Aorta (tissue), 5 donors: Measurements from ENCODE around the gene TBC1D22A. TPM values are rescaled to one million over a fixed set of nuclear protein-coding genes. Genes with fewer than 3 reads are reported as not detected.
A peak's percentile ranks its signal among the peaks of the same experiment; 100 is the strongest.

ENCODE experiments used
- ATAC-seq: fragments of 200-7000 bp; cut with Tn5 transposase; one replicate; pipeline ENCODE4 v1.9.1; 2022; ENCODE audit warnings: moderate library complexity; ENCODE audit not compliant: low FRiP score
- DNase-seq, 2 donors: peaks; one replicate each; pipeline ENCODE4 v3.0.0-alpha.2; 2020
- H3K27ac ChIP-seq, 2 donors: one replicate each; pipeline ENCODE4 v1.5.1; 2013; ENCODE audit warnings: low read length in 2 of 2, mild to moderate bottlenecking in 2 of 2, moderate library complexity in 2 of 2, control low read depth in 1 of 2, inconsistent platforms in 1 of 2, low read depth in 1 of 2
- H3K27me3 ChIP-seq, 2 donors: one replicate each; pipeline ENCODE4 v1.6.1; 2013; ENCODE audit warnings: control low read depth in 1 of 2, low read length in 1 of 2, mild to moderate bottlenecking in 1 of 2, moderate library complexity in 1 of 2; ENCODE audit not compliant: insufficient read depth in 2 of 2, control insufficient read depth in 1 of 2
- H3K36me3 ChIP-seq, 2 donors: one replicate each; pipeline ENCODE4 v1.6.1; 2013; ENCODE audit warnings: control low read depth in 1 of 2, low read length in 1 of 2, mild to moderate bottlenecking in 1 of 2; ENCODE audit not compliant: insufficient read depth in 2 of 2, control insufficient read depth in 1 of 2
- H3K4me1 ChIP-seq, 2 donors: one replicate each; pipeline ENCODE4 v1.6.1; 2013; ENCODE audit warnings: low read length in 2 of 2, control low read depth in 1 of 2, mild to moderate bottlenecking in 1 of 2, moderate library complexity in 1 of 2; ENCODE audit not compliant: insufficient read depth in 2 of 2, control insufficient read depth in 1 of 2
- H3K4me3 ChIP-seq, 2 donors: one replicate each; pipeline ENCODE4 v1.5.1; 2013; ENCODE audit warnings: low read length in 2 of 2, control low read depth in 1 of 2, mild to moderate bottlenecking in 1 of 2
- H3K9me3 ChIP-seq: one replicate; pipeline ENCODE4 v1.6.1; 2013; ENCODE audit warnings: mild to moderate bottlenecking, low read length; ENCODE audit not compliant: control insufficient read depth
- WGBS, 2 donors: extraction: QIAGEN DNeasy Blood & Tissue Kit; methylation state at CpG; one replicate each; pipeline ENCODE4 v1.1.7; 2013; 5-methylcytosine and 5-hydroxymethylcytosine counted together
- intact Hi-C, 2 donors: fragments of 100-400 bp; cut with DNase I; formaldehyde crosslinking; loops; one replicate each; pipeline versions ENCODE4 v1.14.2 to v1.15.0; 2022
- polyA plus RNA-seq, 2 donors: library from polyadenylated mRNA; stranded (reverse); fragments of 200-250 nt; gene quantifications; one replicate each; pipeline ENCODE4 v1.2.3, GENCODE V29; 2013
- total RNA-seq, 2 donors: library from RNA; stranded (reverse); fragmentation: NEBNext Ultra II Directional; extraction: Animal tissue kit (Norgen Biotek cat#: 25700); gene quantifications; one replicate each; pipeline ENCODE4 v1.2.1, GENCODE V29; 2021
- donor health status: healthy with polysubstance abuse.
- donor health status: Bipolar disorder and iron deficiency.
- donor health status: DM: no; HTN: no; CAD: no.
- donor health status: DM: no; HTN: no; CAD: no.
- donor health status: DM: yes; HTN: yes; CAD: no.

TBC1D22A gene
- total and polyA plus RNA-seq, 4 donors = 10.8 to 37.1 (median 17.9) TPM

DNA sequence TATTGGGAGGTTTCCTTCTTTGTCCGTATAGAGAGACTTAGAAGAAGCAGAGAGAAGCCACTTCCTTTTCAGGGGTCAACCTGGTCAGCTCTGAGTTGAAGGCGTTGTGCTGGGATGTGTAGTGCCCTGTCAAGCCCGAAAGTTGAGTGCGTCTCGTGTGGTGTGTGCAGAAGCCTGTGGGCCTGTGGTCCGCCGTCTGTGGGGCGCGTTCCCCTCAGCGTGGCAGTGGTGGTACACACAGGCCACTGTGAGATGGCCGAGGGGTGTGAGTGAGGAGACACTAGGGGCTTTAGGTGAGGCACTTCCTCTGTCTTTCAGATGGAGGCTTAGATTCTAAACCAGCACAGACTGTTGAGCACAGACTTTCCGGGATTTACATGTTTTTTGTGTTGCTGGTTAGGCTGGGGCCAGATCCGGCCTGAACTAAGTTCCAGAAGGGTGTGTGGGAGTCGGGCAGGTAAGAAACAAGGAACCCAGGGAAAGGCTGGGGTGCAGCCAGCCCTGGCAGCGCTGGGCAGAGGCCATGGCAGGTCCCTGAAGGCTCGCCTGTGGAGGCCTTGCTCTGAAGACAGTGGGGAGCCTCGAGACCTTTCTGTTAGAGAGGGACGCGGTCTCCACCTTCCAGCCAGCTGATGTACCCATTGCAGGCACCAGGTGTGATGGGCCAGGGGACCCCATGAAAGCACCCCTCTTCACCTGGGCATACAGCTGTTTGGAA, 194.2 kb downstream of the TBC1D22A start:
- DNase-seq = peak in 1 of 2 donors; percentile 66

DNA sequence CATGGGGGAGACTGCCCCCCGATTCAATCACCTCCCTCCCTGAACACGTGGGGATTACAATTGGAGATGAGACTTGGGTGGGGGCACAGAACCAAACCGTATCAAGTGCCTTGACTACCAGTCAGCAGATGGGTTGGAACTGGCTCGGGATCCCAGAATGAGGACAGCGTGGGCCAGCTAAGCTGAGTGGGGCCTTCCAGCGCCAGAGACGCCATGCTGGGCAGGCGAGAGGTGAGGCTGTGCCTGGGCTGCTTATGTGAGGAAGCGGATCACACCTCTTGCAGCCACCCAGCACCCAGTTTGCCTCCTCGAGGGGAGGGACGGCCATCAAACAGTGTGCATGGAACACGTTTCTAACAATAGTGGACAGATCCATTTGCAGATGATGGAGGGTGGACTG, 195.1 kb downstream of the TBC1D22A start:
- Histone ChIP-seq H3K27me3 (no peaks in the 10 kb centered on the region), H3K4me1 (no peaks in the 10 kb centered on the region), H3K36me3 (no peaks in the 10 kb centered on the region), H3K4me3 (no peak overlapping the region), H3K27ac (no peak overlapping the region), H3K9me3 (no peaks in the 10 kb centered on the region)
- DNase-seq = peak in 1 of 2 donors; percentile 45
- ATAC-seq = no peak
- intact Hi-C loops = no loop called here
- WGBS, 2 donors = 92 to 96% methylated on average over 12 of the region's 12 CpGs

More for the DNA sequence above, 194.2 kb downstream of the TBC1D22A start:
- Histone ChIP-seq H3K4me3 (no peak overlapping the region), H3K4me1 (no peaks in the 10 kb centered on the region), H3K27ac (no peak overlapping the region), H3K9me3 (no peaks in the 10 kb centered on the region), H3K36me3 (no peaks in the 10 kb centered on the region), H3K27me3 (no peaks in the 10 kb centered on the region)
- ATAC-seq = no peak
- intact Hi-C loops = no loop called here
- WGBS, 2 donors = 94 to 96% methylated on average over 19 of the region's 19 CpGs

DNA sequence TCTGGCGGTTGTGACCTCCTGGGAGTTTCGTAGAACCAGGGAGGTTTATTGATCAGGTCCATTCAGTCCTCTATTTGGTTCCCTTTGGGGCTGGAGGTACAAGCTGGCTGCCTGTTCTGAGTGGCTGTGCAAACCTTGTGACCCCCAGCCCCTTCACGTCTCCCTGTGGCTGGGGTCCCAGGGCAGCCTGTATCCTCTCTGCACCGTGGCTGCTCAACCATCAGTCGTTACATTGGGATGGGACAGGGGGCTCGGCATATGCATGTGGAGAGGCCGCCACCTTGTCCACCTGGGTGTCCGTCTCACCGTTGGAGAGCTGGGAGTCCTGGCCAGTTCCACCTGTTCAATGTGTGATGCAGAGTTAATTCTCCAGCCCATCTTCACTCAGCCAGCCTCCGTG, 195.7 kb downstream of the TBC1D22A start:
- Histone ChIP-seq H3K27me3 (no peaks in the 10 kb centered on the region), H3K4me3 (no peak overlapping the region), H3K36me3 (no peaks in the 10 kb centered on the region), H3K27ac (no peak overlapping the region), H3K4me1 (no peaks in the 10 kb centered on the region), H3K9me3 (no peaks in the 10 kb centered on the region)
- no peak for ATAC-seq
- WGBS, 2 donors = 88 to 94% methylated on average over 10 of the region's 10 CpGs
- intact Hi-C loops = no loop called here
- DNase-seq = peak in 1 of 2 donors; percentile 49

DNA sequence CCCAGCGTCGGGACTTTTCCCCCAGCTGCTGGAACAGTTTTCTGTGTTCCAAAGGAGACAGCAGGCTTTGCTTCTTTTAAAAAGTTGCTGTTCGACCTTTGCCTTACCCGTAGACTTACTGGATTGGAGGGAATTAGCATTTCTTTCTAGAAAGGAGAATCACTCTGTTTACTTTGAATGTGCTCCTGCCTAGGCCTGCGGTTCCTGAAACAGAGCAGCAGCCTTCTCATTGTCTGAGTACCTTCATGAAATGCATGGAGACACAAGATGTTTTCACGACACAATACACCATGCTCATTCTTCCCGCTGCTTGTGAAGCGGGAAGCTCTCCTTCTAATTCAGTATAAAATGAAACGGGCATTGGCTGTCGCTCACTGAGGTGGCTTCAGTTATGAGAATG, 196.2 kb downstream of the TBC1D22A start:
- DNase-seq = no peak
- intact Hi-C loops = no loop called here
- no peak for ATAC-seq
- WGBS, 2 donors = 87 to 92% methylated on average over 10 of the region's 10 CpGs
- Histone ChIP-seq H3K27me3 (no peaks in the 10 kb centered on the region), H3K4me3 (no peak overlapping the region), H3K27ac (no peak overlapping the region), H3K36me3 (no peaks in the 10 kb centered on the region), H3K9me3 (no peaks in the 10 kb centered on the region), H3K4me1 (no peaks in the 10 kb centered on the region)

DNA sequence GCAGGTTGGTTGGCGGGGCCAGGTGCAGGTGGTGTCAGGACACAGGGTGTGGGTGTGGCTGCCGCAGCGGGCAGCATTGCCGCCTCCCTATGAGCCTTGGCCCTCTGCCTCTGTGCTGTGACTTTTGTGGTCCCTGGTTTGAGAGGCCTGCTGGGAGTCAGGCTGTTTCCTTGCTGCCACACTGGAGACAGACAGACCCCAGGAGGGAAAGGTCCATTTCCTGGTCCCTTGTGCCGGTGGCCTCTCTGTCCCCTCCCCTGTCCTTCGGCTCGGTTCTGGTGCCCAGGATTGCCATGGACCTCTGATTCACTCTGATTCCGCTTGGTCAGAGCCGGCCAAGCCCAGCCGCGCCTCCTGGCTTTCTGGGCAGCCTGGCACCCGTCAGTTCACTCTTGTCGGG, 196.9 kb downstream of the TBC1D22A start:
- no peak overlapping the region for H3K4me3 ChIP-seq
- H3K4me1 ChIP-seq = no peaks in the 10 kb centered on the region
- WGBS, 2 donors = 72 to 82% methylated on average over 13 of the region's 13 CpGs
- no peak for ATAC-seq
- H3K36me3 ChIP-seq = no peaks in the 10 kb centered on the region
- no peaks in the 10 kb centered on the region for H3K9me3 ChIP-seq
- no peak overlapping the region for H3K27ac ChIP-seq
- intact Hi-C loops = no loop called here
- DNase-seq = no peak
- H3K27me3 ChIP-seq = no peaks in the 10 kb centered on the region

DNA sequence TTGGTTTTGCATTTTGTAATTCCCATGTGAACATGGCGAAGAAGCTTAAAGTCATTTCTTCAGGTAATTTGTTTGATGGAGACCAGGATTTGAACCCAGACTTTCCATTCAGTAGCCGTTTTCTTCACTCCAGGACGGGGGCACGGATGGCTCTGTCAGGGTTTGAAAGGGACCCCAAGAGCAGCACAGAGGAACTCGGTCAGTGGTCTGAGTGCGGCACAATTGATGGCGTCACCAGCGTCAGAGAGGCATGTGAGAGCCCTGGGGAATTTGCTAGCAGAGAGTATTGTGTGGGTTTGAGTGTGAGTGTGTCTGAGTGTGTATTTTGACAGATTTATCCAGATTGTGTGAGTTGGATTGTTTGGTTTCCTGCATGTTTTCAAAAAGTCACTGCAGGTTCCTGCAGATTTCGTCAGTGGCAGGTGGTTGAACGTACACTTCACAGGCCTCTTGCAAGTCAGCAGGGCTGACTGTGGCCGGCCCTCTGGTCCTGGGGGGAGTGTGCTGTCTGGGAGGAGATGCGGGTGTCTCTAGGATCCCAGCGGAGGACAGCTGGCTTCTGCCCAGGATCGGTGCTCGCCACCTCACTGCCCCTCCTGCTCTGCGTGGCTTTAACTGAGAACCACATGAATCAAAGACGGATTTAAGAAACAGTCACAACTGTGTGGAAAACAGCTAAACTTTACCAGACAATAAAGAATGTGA, 199.3 kb downstream of the TBC1D22A start:
- Histone ChIP-seq H3K27me3 (no peaks in the 10 kb centered on the region), H3K9me3 (no peaks in the 10 kb centered on the region), H3K4me3 (no peak overlapping the region), H3K36me3 (no peaks in the 10 kb centered on the region), H3K27ac (no peak overlapping the region), H3K4me1 (no peaks in the 10 kb centered on the region)
- WGBS, 2 donors = 88 to 92% methylated on average over 17 of the region's 17 CpGs
- ATAC-seq (no peak), DNase-seq (no peak)
- intact Hi-C loops = no loop called here

DNA sequence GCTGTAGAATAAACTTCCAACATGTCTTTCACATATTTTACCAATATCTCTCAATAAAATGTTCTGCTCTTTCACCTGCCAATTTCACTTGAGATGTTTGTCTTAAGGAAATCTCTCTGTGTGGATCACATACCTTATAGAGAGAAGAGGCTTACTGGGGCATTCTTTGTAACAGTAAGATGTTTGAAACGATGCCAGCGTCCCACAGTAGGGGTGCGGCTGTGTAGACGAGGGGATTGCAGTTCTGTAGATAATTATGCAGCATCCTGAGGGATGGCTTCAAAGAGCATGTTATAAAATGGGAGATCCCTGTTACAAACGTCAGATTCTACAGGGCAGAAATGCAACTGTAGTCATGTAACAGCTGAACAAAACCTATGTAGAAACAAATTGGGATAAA, 200.0 kb downstream of the TBC1D22A start:
- Histone ChIP-seq H3K4me1 (no peaks in the 10 kb centered on the region), H3K27me3 (no peaks in the 10 kb centered on the region), H3K36me3 (no peaks in the 10 kb centered on the region), H3K27ac (no peak overlapping the region), H3K9me3 (no peaks in the 10 kb centered on the region), H3K4me3 (no peak overlapping the region)
- 81 to 82% methylated on average over 5 of the region's 5 CpGs for WGBS, 2 donors
- ATAC-seq = no peak
- intact Hi-C loops = no loop called here
- no peak for DNase-seq

DNA sequence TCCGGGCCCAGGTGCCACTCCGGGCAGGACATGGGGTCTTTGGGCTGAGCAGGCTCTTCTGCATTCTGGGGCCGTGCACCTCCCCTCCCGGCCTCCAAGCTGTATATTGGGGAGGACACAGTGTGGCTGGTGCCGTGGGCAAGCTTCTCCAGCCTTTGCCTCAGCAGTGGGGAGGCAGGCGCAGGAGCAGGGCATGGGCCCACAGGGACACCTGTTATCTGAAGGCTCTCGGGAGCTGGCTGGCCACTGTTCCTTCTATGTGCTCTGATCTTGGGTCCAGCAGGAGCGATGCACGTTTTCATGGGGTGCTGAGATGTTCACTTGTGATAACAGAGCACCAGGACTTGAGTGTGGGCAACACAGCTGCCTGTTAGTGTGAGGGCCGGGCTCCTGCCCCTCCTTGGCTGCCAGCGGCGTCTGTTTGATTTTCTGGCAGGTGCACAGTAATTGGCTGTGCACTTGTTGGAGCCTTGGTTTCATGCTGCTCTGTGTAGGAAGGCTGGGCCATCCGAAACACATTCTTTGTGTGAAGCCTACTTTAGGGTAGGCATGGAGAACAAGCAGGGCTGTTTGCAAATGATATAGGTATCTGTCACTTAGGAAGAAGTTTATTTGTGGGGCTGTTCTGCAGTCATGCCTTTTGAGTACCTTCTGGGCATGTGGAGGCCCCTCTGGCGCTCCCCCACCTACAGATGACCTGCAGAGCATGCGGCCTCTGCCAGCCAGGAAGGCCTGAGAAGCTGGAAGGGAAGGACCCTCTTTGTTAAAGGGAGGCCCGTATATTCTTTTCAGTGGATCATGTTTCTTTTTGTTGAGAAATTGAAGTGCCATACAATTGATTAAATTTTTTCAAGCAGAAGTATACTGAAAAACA, 201.5 kb downstream of the TBC1D22A start:
- ATAC-seq (no peak), DNase-seq (no peak)
- H3K4me3 ChIP-seq = no peak overlapping the region

More for the DNA sequence above, 201.5 kb downstream of the TBC1D22A start:
- Histone ChIP-seq H3K9me3 (no peaks in the 10 kb centered on the region), H3K4me1 (no peaks in the 10 kb centered on the region), H3K36me3 (no peaks in the 10 kb centered on the region), H3K27ac (no peak overlapping the region), H3K27me3 (no peaks in the 10 kb centered on the region)
- intact Hi-C loops = no loop called here
- 78 to 85% methylated on average over 16 of the region's 16 CpGs for WGBS, 2 donors
